ENCODE data around the gene TNRC18.

TNRC18 gene

GRCh38 chr7:5380350-5381070 is 43.1 kb downstream of the TNRC18 start:
- no peak for TF ChIP-seq CTCF (conservative IDR thresholded peaks at IDR 0.05; ENCODE audit: control insufficient read depth, insufficient read depth, low read depth, low read length)
- no peak overlapping the region for H3K4me3 ChIP-seq (ENCODE audit: control insufficient read depth, low read depth, low read length)
- DNase-seq (ENCODE audit: low read depth): no peak

GRCh38 chr7:5379546-5379945 is 44.1 kb downstream of the TNRC18 start:
- no peak for TF ChIP-seq CTCF (conservative IDR thresholded peaks at IDR 0.05; ENCODE audit: control insufficient read depth, insufficient read depth, low read depth, low read length)
- no peak overlapping the region for H3K4me3 ChIP-seq (ENCODE audit: control insufficient read depth, low read depth, low read length)
- no peak for DNase-seq (ENCODE audit: low read depth)

- TF ChIP-seq CTCF (conservative IDR thresholded peaks at IDR 0.05; ENCODE audit: control insufficient read depth, insufficient read depth, low read depth, low read length): no peak
Measured at GRCh38 chr7:5377816-5378215, 45.8 kb downstream of the TNRC18 start.

GRCh38 chr7:5377279-5377678 is 46.4 kb downstream of the TNRC18 start:
- no peak overlapping the region for H3K4me3 ChIP-seq (ENCODE audit: control insufficient read depth, low read depth, low read length)
- TF ChIP-seq CTCF (conservative IDR thresholded peaks at IDR 0.05; ENCODE audit: control insufficient read depth, insufficient read depth, low read depth, low read length): no peak
- no peak for DNase-seq (ENCODE audit: low read depth)

More at GRCh38 chr7:5377816-5378215, 45.8 kb downstream of the TNRC18 start:
- DNase-seq (ENCODE audit: low read depth): no peak
- no peak overlapping the region for H3K4me3 ChIP-seq (ENCODE audit: control insufficient read depth, low read depth, low read length)

- no peak overlapping the region for H3K4me3 ChIP-seq (ENCODE audit: control insufficient read depth, low read depth, low read length)
- TF ChIP-seq CTCF (conservative IDR thresholded peaks at IDR 0.05; ENCODE audit: control insufficient read depth, insufficient read depth, low read depth, low read length): no peak
- DNase-seq (ENCODE audit: low read depth): no peak
Measured at GRCh38 chr7:5375925-5376324, 47.7 kb downstream of the TNRC18 start.

- no peak for DNase-seq (ENCODE audit: low read depth)
- no peak for TF ChIP-seq CTCF (conservative IDR thresholded peaks at IDR 0.05; ENCODE audit: control insufficient read depth, insufficient read depth, low read depth, low read length)
- H3K4me3 ChIP-seq (ENCODE audit: control insufficient read depth, low read depth, low read length): no peak overlapping the region
Measured at GRCh38 chr7:5374464-5374863, 49.2 kb downstream of the TNRC18 start.

Measured in fibroblast of mammary gland (primary cell).